Mesothelial cell of epicardium (in vitro differentiated cells): ENCODE measurements around the gene PANK3. TPM values are rescaled to one million over a fixed set of nuclear protein-coding genes. Genes with fewer than 3 reads are reported as not detected.

Experiments used
- DNase-seq, 2 experiments: peaks; one replicate each; pipeline ENCODE4 v3.0.0; 2021; ENCODE audit warnings: low spot score in 2 of 2; ENCODE audit not compliant: unreplicated experiment in 2 of 2
- H3K27ac Mint-ChIP-seq: 2 replicates; pipeline ENCODE4 v1.8.0; 2021; ENCODE audit warnings: mixed read lengths
- H3K27me3 Mint-ChIP-seq: 2 replicates; pipeline ENCODE4 v1.8.0; 2021; ENCODE audit warnings: low read depth, mixed read lengths
- H3K36me3 Mint-ChIP-seq: 2 replicates; pipeline ENCODE4 v1.8.0; 2021; ENCODE audit warnings: mixed read lengths
- H3K4me1 Mint-ChIP-seq: 2 replicates; pipeline ENCODE4 v1.8.0; 2021; ENCODE audit warnings: mixed read lengths
- H3K4me3 Mint-ChIP-seq: 2 replicates; pipeline ENCODE4 v1.8.0; 2021; ENCODE audit warnings: mild to moderate bottlenecking, moderate library complexity, mixed read lengths
- H3K9me3 Mint-ChIP-seq: 2 replicates; pipeline ENCODE4 v1.8.0; 2021; ENCODE audit warnings: mixed read lengths
- total RNA-seq: library from RNA; stranded (reverse); gene quantifications from 3 replicates; pipeline ENCODE4 v1.2.1, GENCODE V29; 2021
- TF ChIP-seq, protein P1 (sequence below): fragments of 200-600 bp; sonication (generic); IDR thresholded peaks from one replicate; pipeline ENCODE4 v1.5.0; 2021; ENCODE audit warnings: antibody characterized with exemption; ENCODE audit not compliant: unreplicated experiment

PANK3 gene
- total RNA-seq, 1 donor from 2014 or later, result 90.7 TPM

DNA sequence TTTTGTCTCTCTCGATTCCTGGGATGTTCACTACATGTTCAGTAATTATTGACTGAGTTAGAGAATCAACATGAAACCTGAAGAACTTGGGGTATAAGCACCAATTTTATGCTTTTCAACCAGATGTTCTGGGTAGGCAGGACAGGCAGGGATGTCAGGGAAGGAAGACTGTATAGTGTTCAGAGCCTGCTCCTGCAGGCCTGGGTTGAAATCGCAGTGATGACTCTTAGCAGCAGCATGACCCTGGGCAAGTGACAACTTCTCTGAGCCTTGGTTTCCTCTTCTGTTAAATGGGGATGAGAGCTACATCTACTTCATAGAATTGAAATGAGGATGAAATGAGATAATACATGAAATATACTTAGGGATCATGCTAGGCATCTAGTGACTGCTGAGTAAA lies 29.7 kb upstream of the PANK3 start:
- Mint-ChIP-seq H3K9me3 (no peaks in the 10 kb centered on the region), H3K27me3 (no peaks in the 10 kb centered on the region), H3K27ac (no peak overlapping the region), H3K36me3 (no peaks in the 10 kb centered on the region), H3K4me3 (no peak overlapping the region), H3K4me1 (peaks cover 29% of the 10 kb centered on the region)
- no peak for DNase-seq
- TF ChIP-seq, protein P1, sequence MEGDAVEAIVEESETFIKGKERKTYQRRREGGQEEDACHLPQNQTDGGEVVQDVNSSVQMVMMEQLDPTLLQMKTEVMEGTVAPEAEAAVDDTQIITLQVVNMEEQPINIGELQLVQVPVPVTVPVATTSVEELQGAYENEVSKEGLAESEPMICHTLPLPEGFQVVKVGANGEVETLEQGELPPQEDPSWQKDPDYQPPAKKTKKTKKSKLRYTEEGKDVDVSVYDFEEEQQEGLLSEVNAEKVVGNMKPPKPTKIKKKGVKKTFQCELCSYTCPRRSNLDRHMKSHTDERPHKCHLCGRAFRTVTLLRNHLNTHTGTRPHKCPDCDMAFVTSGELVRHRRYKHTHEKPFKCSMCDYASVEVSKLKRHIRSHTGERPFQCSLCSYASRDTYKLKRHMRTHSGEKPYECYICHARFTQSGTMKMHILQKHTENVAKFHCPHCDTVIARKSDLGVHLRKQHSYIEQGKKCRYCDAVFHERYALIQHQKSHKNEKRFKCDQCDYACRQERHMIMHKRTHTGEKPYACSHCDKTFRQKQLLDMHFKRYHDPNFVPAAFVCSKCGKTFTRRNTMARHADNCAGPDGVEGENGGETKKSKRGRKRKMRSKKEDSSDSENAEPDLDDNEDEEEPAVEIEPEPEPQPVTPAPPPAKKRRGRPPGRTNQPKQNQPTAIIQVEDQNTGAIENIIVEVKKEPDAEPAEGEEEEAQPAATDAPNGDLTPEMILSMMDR, result no peak

DNA sequence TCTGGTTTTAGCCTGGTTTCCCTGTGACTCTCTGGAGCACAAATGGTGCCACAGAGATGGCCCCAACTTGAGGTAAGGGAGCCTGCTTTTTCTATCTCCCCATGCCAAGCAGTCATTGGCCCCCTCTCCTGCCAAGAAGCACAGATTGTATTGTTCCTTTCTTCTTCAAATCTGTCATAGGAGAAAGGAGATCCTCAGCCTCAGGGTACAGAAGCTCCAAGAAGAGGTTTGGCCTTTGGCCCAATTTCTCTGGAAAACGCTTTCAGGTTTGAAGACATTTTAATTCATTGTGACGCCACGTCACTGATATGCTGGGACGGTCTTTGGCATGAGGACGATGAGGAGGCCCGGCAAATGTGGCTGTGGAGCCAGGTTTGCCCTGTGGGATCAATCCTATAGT lies 29.2 kb upstream of the PANK3 start:
- Mint-ChIP-seq H3K9me3 (no peaks in the 10 kb centered on the region), H3K27me3 (no peaks in the 10 kb centered on the region), H3K36me3 (no peaks in the 10 kb centered on the region), H3K4me3 (no peak overlapping the region), H3K27ac (no peak overlapping the region), H3K4me1 (peaks cover 28% of the 10 kb centered on the region)
- TF ChIP-seq, protein P1, result no peak
- DNase-seq, result no peak

GRCh38 chr5:168607946-168608345 lies 28.8 kb upstream of the PANK3 start:
- Mint-ChIP-seq H3K36me3 (no peaks in the 10 kb centered on the region), H3K27ac (no peak overlapping the region), H3K4me1 (peaks cover 23% of the 10 kb centered on the region), H3K9me3 (no peaks in the 10 kb centered on the region), H3K27me3 (no peaks in the 10 kb centered on the region), H3K4me3 (no peak overlapping the region)
- no peak for DNase-seq
- TF ChIP-seq, protein P1, result no peak

- Mint-ChIP-seq H3K27me3 (no peaks in the 10 kb centered on the region), H3K36me3 (no peaks in the 10 kb centered on the region), H3K27ac (no peak overlapping the region), H3K4me1 (peaks cover 14% of the 10 kb centered on the region), H3K4me3 (no peak overlapping the region), H3K9me3 (no peaks in the 10 kb centered on the region)
- no peak for DNase-seq
- TF ChIP-seq, protein P1, result no peak
These were observed 27.4 kb upstream of the PANK3 start for GRCh38 chr5:168606562-168606961.

DNA sequence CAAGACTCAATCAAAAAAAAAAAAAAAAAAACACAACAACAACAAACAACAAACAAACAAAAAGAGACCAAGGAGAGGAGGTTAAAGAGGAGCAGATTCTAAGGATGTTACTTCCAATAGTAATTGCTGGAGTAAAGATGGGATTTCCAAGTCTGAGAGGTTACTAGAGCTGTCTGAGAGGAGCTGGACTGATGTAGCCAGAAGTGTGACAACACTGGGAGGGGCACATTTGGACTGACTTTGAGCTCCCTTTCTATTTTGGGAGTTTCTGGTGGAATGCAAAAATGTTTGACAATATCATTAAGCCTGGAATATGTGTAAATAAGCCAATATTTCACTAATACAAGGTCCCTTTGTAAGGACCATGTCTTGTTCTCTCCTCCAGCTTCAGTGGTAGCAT lies 25.3 kb upstream of the PANK3 start:
- DNase-seq, result no peak
- Mint-ChIP-seq H3K27me3 (no peaks in the 10 kb centered on the region), H3K36me3 (no peaks in the 10 kb centered on the region), H3K4me1 (peaks cover 10% of the 10 kb centered on the region), H3K4me3 (no peak overlapping the region), H3K9me3 (no peaks in the 10 kb centered on the region), H3K27ac (no peak overlapping the region)
- TF ChIP-seq, protein P1, result no peak

DNA sequence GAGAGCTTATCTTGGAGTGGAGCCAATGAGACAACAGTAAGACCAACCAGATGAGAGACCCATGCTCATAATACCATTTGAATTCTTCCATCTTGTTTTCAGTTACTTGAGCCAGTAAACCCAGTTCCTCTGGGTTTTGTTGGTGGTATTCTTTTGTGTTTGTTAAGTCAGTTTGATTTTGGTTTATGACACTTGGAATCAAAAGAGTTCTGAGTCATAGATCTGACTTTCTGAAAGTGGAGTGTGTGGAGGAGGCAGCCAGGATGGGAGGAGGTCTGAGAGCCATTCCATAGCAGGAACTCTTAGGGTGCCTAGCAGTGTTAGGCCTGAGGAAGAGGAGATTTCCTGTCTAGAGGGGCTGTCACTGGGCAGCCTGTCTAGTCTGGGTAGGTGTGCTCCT lies 24.6 kb upstream of the PANK3 start:
- Mint-ChIP-seq H3K36me3 (no peaks in the 10 kb centered on the region), H3K27me3 (no peaks in the 10 kb centered on the region), H3K9me3 (no peaks in the 10 kb centered on the region), H3K4me1 (peaks cover 10% of the 10 kb centered on the region), H3K4me3 (no peak overlapping the region), H3K27ac (no peak overlapping the region)
- TF ChIP-seq, protein P1, result no peak
- no peak for DNase-seq
